NCI-H460 (cell line): Measurements from ENCODE around the gene SCD5. TPM values are rescaled to one million over a fixed set of nuclear protein-coding genes. Genes with fewer than 3 reads are reported as not detected.

Experiments used
- DNase-seq: peaks from one replicate; pipeline ENCODE4 v3.0.0-alpha.2; 2016; ENCODE audit warnings: low read depth; ENCODE audit errors: extremely low read depth
- total RNA-seq: library from RNA; depleted of rRNA; stranded (reverse); fragments of >200 nt; shearing (Covaris generic); gene quantifications from 2 replicates; pipeline ENCODE4 v1.2.3, GENCODE V29; 2014

The SCD5 gene
- total RNA-seq, 1 experiment from 2014 or later: 6.4 TPM

- DNase-seq: peak; percentile 44
Measured at GRCh38 chr4:82739287-82740190, 59.1 kb downstream of the SCD5 start.

- DNase-seq: no peak
Measured at GRCh38 chr4:82737354-82737753, 61.2 kb downstream of the SCD5 start.

GRCh38 chr4:82733636-82734035, 65.0 kb downstream of the SCD5 start:
- DNase-seq: no peak

GRCh38 chr4:82728301-82728700, 70.3 kb downstream of the SCD5 start:
- DNase-seq: no peak

GRCh38 chr4:82726596-82726995, 72.0 kb downstream of the SCD5 start:
- no peak for DNase-seq

GRCh38 chr4:82721819-82722423, 76.7 kb downstream of the SCD5 start:
- peak; percentile 38 for DNase-seq

GRCh38 chr4:82718162-82718940, 80.2 kb downstream of the SCD5 start:
- DNase-seq: no peak

- no peak for DNase-seq
Measured at GRCh38 chr4:82715731-82716617, 82.6 kb downstream of the SCD5 start.

- no peak for DNase-seq
Measured at GRCh38 chr4:82713856-82714255, 84.7 kb downstream of the SCD5 start.

GRCh38 chr4:82712561-82712960, 86.0 kb downstream of the SCD5 start:
- no peak for DNase-seq

- no peak for DNase-seq
Measured at GRCh38 chr4:82711158-82711785, 87.3 kb downstream of the SCD5 start.

- DNase-seq: no peak
Measured at GRCh38 chr4:82710197-82710929, 88.2 kb downstream of the SCD5 start.

GRCh38 chr4:82708982-82709381, 89.6 kb downstream of the SCD5 start:
- DNase-seq: no peak

GRCh38 chr4:82706349-82707000, 92.1 kb downstream of the SCD5 start:
- no peak for DNase-seq

- DNase-seq: no peak
Measured at GRCh38 chr4:82705928-82706300, 92.7 kb downstream of the SCD5 start.

GRCh38 chr4:82705169-82705927, 93.2 kb downstream of the SCD5 start:
- DNase-seq: no peak

- no peak for DNase-seq
Measured at GRCh38 chr4:82704156-82704555, 94.4 kb downstream of the SCD5 start.

- no peak for DNase-seq
Measured at GRCh38 chr4:82698412-82698811, 100.2 kb downstream of the SCD5 start.
